ENCODE results near the gene HSPA8.

The HSPA8 gene

DNA sequence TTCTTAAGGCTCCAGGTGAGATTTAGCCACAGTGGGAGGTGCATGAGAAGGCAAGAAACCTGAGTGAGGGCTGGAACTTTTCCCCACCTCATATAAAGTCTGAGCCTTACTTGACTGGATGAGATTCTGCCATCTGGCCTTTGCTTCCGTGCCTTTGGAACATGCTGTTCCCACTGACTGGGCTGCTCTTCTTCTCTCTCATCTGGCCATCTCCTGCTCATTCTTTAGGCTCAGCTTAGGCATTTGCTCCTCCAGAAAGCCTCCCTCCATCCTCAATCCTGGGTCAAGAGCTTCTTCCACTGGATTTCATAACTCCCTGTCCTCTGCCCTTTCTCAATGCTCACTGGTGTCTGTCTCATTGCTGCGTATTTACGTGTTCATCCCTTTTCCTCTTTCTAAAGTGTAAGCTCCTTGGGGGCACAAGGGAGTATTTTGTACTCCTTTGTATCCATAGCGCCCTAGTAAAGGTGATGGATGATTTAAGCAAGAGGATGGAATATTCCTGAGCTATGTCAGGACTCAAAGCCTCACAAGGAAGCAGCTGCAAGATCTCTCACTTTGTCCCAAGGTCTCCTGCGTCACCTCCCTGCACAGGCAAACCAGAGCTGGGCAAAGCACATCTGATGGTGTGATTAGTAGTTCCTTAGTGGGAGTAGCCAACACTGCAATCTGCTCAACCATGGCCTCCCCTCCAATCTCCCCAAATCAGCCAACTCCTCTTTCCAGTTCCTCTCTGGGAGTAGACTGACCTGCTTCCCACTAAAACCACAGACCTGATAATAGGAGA is 15.3 kb downstream of the HSPA8 start:
- no peak for DNase-seq

DNA sequence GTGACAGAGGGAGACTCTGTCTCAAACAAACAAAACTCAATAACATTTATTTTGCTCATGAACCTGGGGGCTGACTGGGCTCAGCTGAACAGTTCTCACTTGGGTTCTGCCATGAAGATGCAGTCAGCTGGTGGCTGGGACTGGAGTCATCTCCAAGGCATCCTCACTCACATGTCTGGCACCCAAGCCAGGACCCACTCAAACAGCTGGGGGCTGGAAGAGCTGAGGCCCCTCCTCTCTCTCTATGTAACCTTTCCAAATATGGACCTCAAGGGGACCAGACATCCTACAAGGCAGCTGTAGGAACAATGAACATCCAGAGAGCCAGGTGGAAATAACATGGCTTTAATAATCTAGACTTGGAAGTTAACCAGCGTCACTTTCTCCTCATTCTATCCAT is 16.8 kb downstream of the HSPA8 start:
- DNase-seq = no peak

DNA sequence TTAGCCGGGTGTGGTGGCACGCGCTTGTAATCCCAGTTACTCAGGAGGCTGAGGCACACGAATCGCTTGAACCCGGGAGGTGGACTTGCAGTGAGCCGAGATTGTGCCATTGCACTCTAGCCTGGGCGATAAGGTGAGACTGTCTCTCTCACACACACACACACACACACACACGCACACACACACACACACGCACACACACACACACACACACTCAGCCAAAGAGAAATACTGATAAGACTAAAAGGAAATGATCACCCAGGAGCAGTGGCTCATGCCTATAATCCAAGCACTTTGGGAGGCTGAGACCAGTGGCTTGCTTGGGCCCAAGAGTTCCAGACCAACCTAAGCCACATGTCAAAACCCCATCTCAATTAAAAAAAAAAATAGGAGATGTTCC is 20.8 kb downstream of the HSPA8 start:
- DNase-seq = no peak

DNA sequence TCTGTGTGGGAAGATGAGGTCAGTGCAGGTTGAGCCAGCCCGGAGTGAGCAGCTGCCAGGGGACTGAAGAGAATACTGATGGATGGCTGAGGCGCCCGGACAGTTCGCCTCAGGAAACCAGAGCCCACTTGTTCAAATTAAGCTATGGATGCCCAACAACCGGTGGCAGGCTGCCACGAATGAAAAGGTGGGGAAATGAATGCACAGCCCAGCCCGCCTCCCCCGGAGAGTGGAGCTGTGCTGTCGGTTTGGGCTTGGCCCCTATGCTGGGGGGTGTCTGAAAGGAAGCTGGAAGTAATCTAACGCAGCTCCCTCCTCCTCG is 21.9 kb downstream of the HSPA8 start:
- no peak for DNase-seq

DNA sequence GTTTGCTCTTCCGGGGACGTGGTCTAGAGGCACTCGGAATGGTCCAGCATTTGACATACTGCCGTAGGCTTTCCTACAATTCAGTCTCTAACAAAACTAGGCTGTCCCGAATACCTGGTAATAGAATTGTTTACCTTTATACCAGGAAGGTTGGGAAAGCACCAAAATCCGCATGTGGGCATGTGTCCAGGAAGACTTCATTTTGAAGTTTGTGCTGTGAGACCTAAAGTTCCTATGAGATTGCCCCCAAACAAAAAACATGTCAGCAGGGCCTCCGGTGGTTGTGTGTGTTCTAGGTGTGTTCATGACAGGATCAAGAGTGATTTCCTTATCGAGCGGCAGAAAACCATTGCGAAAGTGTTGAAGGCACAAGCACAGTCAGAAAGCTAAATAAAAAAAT is 26.1 kb downstream of the HSPA8 start:
- DNase-seq = no peak

DNA sequence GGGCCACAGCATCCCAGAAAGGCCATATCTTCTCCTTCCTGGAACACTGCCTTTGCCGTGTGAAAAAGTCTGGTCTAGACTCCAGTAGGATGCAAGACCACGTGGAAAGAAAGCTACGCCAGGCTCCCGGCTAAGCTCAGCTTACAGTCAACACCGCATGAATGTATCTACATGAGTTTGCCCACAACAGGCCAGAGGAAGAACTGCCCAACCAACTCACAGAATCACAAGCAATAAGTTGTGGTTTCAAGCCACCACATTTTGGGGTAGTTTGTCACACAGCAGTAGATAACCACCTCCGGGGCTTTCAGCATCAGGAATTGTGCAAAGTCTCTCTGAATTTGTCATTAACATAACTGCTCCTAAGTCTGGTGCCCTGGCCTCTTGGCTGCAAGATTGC is 27.3 kb downstream of the HSPA8 start:
- DNase-seq = no peak

DNA sequence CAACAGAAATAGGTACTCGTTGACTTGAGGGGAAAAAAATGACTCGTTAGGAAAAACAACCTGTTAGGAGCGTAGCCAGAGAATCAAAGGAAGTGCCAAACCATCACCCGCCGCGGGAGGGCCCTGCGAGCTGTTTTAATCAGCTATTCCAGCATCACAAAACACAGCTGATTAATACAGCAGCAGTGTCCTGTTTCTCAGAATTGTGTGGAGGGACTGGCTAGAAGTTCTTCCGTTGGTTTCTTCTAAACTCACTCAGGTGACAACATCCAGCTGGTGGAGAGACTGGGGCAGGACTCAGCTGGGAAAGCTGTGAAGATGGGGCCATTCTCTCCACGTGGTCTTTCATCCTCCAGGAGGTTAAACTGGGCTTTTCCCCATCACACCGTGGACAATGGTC is 28.0 kb downstream of the HSPA8 start:
- no peak for DNase-seq

DNA sequence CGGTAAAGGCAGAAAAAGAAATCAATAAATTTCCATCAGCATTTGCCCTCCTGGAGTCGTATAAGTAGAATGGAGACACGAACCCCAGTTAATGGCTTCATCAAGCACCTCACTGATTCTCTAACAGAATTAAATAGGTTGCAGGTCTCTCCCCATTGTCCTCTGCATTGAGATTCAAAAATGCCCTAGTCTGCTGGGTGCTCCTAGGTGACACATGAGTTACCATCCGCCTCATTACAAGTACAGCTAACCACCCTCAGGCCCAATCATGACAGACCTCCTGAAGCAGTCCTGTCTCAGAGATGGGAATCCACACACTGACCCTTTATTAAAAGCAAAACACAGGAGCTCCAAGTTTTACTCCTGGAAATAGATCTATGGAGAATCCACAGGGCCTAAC is 31.4 kb downstream of the HSPA8 start:
- no peak for DNase-seq

DNA sequence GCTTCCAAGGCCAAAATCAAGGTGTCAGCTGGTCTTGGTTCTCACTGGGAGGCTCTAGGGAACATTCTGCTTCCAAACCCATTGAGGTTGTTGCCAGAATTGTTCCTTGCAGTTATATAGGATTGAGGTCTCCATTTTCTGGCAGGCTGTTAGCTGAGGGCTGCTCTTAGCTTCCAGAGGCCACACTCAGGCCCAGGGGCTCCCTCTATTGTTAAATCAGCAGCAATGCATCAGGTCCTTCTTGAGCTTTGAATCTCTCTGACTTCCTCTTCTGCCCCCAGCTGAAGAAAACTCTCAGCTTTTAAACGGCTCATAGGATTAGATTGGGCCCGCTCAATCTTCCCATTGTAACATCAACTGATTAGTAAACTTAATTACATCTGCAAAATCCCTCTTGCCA is 41.0 kb downstream of the HSPA8 start:
- peak; percentile 69 for DNase-seq

DNA sequence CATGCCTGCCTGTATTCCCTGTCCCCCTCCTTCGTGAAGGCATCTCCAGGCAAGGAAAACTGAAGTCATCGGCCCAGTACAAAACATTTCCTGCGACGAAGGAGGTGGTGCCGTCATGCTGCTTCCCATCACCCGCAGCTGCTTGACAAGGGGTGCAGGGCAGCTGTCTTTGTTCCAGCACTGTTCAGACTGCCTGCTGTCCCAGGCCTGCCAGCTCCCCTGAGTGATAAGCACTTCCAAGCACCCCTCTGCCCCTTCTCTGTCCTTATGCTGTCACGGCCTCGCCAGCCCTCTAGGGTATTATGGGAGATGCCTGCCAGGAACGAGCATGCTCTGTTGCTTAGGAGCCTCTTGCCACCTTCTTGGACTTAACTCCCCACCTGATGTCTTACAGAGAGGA is 43.2 kb downstream of the HSPA8 start:
- no peak for DNase-seq

DNA sequence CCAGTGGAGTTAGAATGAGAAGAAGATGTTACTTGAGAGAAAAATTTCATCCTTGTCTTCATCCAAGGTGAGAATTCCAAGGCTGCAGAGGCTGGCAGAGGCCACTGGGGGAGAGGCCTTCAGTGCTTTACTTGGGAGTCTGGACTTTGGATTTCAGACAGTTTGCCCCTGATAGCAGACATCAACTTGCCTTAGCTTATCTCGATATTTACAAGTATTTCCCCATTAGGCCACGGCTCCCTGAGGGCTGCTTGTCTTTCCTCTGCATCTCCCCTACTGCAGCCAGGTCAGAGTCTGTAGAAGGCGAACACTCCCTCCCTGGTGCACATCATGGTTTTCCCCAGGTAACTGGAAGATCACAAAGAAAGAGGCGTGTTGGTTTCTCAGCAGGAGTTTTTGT is 50.4 kb downstream of the HSPA8 start:
- no peak for DNase-seq
